GM12878 (cell line): ENCODE measurements around the gene ATP6V0C.

Experiments
- ATF3 ChIP-seq: IDR thresholded peaks from 2 replicates; pipeline ENCODE4 v1.6.1; 2011; ENCODE audit warnings: low read depth, mild to moderate bottlenecking, low read length, moderate library complexity, borderline replicate concordance; ENCODE audit errors: extremely low read depth
- BRCA1 ChIP-seq: IDR thresholded peaks from 2 replicates; pipeline ENCODE4 v1.6.1; 2011; ENCODE audit warnings: low read depth, low read length, improper control_type of control experiment
- CTCF ChIP-seq, 3 experiments: IDR thresholded peaks in 2 of 3; conservative IDR thresholded peaks in 1 of 3; 2 replicates each; pipeline ENCODE4 v1.5.1; 2011; ENCODE audit warnings: low read depth in 3 of 3, low read length in 3 of 3, mild to moderate bottlenecking in 3 of 3, control low read depth in 2 of 3, moderate library complexity in 2 of 3, inconsistent platforms in 1 of 3, mixed read lengths in 1 of 3; ENCODE audit not compliant: control insufficient read depth in 2 of 3, insufficient read depth in 1 of 3; ENCODE audit errors: extremely low read depth in 1 of 3
- JUND ChIP-seq: IDR thresholded peaks from 2 replicates; pipeline ENCODE4 v1.6.1; 2012; ENCODE audit warnings: low read depth, mild to moderate bottlenecking, low read length, improper control_type of control experiment, moderate library complexity
- MEF2A ChIP-seq: IDR thresholded peaks from 2 replicates; pipeline ENCODE4 v1.6.1; 2011; ENCODE audit warnings: low read depth, mild to moderate bottlenecking, low read length, moderate library complexity; ENCODE audit not compliant: insufficient read depth
- MTA3 ChIP-seq: IDR thresholded peaks from 2 replicates; pipeline ENCODE4 v1.6.1; 2012; ENCODE audit warnings: low read length, inconsistent platforms, borderline replicate concordance
- PML ChIP-seq: IDR thresholded peaks from 2 replicates; pipeline ENCODE4 v1.6.1; 2012; ENCODE audit warnings: low read length, inconsistent platforms
- ZNF384 ChIP-seq: IDR thresholded peaks from 2 replicates; pipeline ENCODE4 v1.6.1; 2012; ENCODE audit warnings: low read depth, mild to moderate bottlenecking, low read length, improper control_type of control experiment, borderline replicate concordance
- TF ChIP-seq, protein P1 (sequence below): IDR thresholded peaks from 2 replicates; pipeline ENCODE4 v1.6.1; 2011; ENCODE audit warnings: borderline replicate concordance, low read depth, mild to moderate bottlenecking, moderate library complexity, mixed read lengths, low read length; ENCODE audit not compliant: insufficient read depth; ENCODE audit errors: extremely low read length
- TF ChIP-seq, protein P2 (sequence below): IDR thresholded peaks from 2 replicates; pipeline ENCODE4 v1.6.1; 2012; ENCODE audit warnings: low read length, inconsistent platforms
- TF ChIP-seq, protein P3 (sequence below): IDR thresholded peaks from 2 replicates; pipeline ENCODE4 v1.6.1; 2012; ENCODE audit warnings: mild to moderate bottlenecking, low read depth, low read length

DNA sequence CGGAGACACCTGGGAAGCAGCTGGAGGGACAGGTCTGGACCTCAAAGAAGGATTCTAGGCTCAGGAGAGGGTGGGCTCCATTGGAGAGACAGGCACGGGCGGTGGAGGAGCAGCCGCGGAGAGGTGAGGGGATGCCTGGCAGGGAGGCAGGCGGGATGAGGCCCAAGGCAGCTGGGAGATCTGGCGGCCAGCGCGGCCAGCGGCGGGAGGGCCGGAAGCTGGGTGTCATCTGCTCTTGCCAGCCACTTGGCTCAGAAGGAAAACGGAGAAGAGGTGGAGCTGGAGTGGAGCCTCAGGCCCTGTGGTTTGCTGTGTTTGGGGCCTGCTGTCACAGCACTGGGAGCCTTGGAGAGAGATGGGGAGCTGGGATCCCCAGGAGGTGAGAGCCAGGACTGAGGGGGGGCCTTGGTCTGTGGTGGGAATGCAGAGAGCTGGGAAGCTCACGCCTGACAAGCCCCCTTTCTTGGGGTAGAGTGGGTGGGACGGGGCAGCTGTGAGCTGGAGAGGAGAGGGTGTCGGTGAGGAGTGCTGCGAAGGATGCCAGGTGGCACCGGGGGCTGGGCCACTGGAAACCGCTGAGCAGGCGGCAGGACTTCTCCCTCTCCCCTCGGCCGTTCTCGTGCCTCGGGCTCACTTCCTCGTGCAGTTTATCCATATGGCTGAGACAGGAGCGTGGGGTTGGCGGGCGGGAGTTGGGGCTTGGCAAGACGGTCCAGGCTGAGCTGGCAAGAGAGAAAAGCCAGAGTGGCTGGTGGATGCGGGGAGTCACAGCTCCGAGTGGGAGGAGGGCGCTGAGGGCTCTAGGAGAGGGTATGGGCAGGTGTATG, 30.8 kb upstream of the ATP6V0C start:
- no peak for TF ChIP-seq CTCF (IDR thresholded peaks at IDR 0.05 in 2 of 3, conservative IDR thresholded peaks at IDR 0.05 in 1 of 3; ENCODE audit: control insufficient read depth in 2 of 3, extremely low read depth in 1 of 3, insufficient read depth in 1 of 3, low read depth in 3 of 3, low read length in 3 of 3)
- no peak for TF ChIP-seq MTA3
- TF ChIP-seq ATF3: no peak
- no peak for TF ChIP-seq PML
- TF ChIP-seq BRCA1: no peak
- TF ChIP-seq, protein P1, sequence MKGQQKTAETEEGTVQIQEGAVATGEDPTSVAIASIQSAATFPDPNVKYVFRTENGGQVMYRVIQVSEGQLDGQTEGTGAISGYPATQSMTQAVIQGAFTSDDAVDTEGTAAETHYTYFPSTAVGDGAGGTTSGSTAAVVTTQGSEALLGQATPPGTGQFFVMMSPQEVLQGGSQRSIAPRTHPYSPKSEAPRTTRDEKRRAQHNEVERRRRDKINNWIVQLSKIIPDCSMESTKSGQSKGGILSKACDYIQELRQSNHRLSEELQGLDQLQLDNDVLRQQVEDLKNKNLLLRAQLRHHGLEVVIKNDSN: no peak
- TF ChIP-seq ZNF384: no peak
- no peak for TF ChIP-seq MEF2A
- TF ChIP-seq, protein P2, sequence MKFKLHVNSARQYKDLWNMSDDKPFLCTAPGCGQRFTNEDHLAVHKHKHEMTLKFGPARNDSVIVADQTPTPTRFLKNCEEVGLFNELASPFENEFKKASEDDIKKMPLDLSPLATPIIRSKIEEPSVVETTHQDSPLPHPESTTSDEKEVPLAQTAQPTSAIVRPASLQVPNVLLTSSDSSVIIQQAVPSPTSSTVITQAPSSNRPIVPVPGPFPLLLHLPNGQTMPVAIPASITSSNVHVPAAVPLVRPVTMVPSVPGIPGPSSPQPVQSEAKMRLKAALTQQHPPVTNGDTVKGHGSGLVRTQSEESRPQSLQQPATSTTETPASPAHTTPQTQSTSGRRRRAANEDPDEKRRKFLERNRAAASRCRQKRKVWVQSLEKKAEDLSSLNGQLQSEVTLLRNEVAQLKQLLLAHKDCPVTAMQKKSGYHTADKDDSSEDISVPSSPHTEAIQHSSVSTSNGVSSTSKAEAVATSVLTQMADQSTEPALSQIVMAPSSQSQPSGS: no peak
- no peak for TF ChIP-seq JUND
- TF ChIP-seq, protein P3, sequence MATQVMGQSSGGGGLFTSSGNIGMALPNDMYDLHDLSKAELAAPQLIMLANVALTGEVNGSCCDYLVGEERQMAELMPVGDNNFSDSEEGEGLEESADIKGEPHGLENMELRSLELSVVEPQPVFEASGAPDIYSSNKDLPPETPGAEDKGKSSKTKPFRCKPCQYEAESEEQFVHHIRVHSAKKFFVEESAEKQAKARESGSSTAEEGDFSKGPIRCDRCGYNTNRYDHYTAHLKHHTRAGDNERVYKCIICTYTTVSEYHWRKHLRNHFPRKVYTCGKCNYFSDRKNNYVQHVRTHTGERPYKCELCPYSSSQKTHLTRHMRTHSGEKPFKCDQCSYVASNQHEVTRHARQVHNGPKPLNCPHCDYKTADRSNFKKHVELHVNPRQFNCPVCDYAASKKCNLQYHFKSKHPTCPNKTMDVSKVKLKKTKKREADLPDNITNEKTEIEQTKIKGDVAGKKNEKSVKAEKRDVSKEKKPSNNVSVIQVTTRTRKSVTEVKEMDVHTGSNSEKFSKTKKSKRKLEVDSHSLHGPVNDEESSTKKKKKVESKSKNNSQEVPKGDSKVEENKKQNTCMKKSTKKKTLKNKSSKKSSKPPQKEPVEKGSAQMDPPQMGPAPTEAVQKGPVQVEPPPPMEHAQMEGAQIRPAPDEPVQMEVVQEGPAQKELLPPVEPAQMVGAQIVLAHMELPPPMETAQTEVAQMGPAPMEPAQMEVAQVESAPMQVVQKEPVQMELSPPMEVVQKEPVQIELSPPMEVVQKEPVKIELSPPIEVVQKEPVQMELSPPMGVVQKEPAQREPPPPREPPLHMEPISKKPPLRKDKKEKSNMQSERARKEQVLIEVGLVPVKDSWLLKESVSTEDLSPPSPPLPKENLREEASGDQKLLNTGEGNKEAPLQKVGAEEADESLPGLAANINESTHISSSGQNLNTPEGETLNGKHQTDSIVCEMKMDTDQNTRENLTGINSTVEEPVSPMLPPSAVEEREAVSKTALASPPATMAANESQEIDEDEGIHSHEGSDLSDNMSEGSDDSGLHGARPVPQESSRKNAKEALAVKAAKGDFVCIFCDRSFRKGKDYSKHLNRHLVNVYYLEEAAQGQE: no peak
